ENCODE data around the gene UTP20.
A peak's percentile ranks its signal among the peaks of the same experiment; 100 is the strongest.

Gene UTP20

GRCh38 chr12:101297661-101298060 lies 17.8 kb downstream of the UTP20 start:
- FAIRE-seq = no peak
- no peak for TF ChIP-seq CTCF (IDR thresholded peaks at IDR 0.05; ENCODE audit: insufficient read depth, missing control alignments)
- no peak for DNase-seq (ENCODE audit: insufficient read length, low spot score)

GRCh38 chr12:101298426-101298825 lies 18.5 kb downstream of the UTP20 start:
- no peak for TF ChIP-seq CTCF (IDR thresholded peaks at IDR 0.05; ENCODE audit: insufficient read depth, missing control alignments)
- FAIRE-seq (no peak), DNase-seq (ENCODE audit: insufficient read length, low spot score) (no peak)

- no peak for DNase-seq (ENCODE audit: insufficient read length, low spot score)
These were observed 19.4 kb downstream of the UTP20 start for GRCh38 chr12:101299346-101299745.

GRCh38 chr12:101299931-101300330 lies 20.0 kb downstream of the UTP20 start:
- FAIRE-seq (no peak), DNase-seq (ENCODE audit: insufficient read length, low spot score) (no peak)
- no peak for TF ChIP-seq CTCF (IDR thresholded peaks at IDR 0.05; ENCODE audit: insufficient read depth, missing control alignments)

More at GRCh38 chr12:101299346-101299745, 19.4 kb downstream of the UTP20 start:
- no peak for TF ChIP-seq CTCF (IDR thresholded peaks at IDR 0.05; ENCODE audit: insufficient read depth, missing control alignments)
- no peak for FAIRE-seq

GRCh38 chr12:101302741-101303140 lies 22.8 kb downstream of the UTP20 start:
- DNase-seq (ENCODE audit: insufficient read length, low spot score) (no peak), FAIRE-seq (no peak)
- no peak for TF ChIP-seq CTCF (IDR thresholded peaks at IDR 0.05; ENCODE audit: insufficient read depth, missing control alignments)

- FAIRE-seq (no peak), DNase-seq (ENCODE audit: insufficient read length, low spot score) (no peak)
- TF ChIP-seq CTCF (IDR thresholded peaks at IDR 0.05; ENCODE audit: insufficient read depth, missing control alignments) = no peak
These were observed 25.4 kb downstream of the UTP20 start for GRCh38 chr12:101305226-101305779.

- TF ChIP-seq CTCF (IDR thresholded peaks at IDR 0.05; ENCODE audit: insufficient read depth, missing control alignments) = no peak
- FAIRE-seq (peak; percentile 93), DNase-seq (ENCODE audit: insufficient read length, low spot score) (peak; percentile 20)
These were observed 25.9 kb downstream of the UTP20 start for GRCh38 chr12:101305794-101306193.

Data from D721Med (cell line).